Measurements from ENCODE around the gene SIGLEC7.
"Not testable (repeated sequence)": the region's sequence is repeated elsewhere in the genome, so short reads cannot be mapped to it uniquely, and the experiment has no call there.

The SIGLEC7 gene

GRCh38 chr19:51140441-51140840 lies 1.7 kb upstream of the SIGLEC7 start:
- DNase-seq: no peak

- no peak for DNase-seq
These were observed 920 bp upstream of the SIGLEC7 start for GRCh38 chr19:51141181-51141580.

GRCh38 chr19:51142809-51143475 lies 841 bp downstream of the SIGLEC7 start:
- not testable (repeated sequence) for DNase-seq

- DNase-seq: no peak
These were observed 1.4 kb downstream of the SIGLEC7 start for GRCh38 chr19:51143486-51143885.

- DNase-seq: no peak
These were observed 2.5 kb downstream of the SIGLEC7 start for GRCh38 chr19:51144482-51145045.

GRCh38 chr19:51145916-51146493 lies 3.9 kb downstream of the SIGLEC7 start:
- DNase-seq: no peak

GRCh38 chr19:51146751-51147150 lies 4.7 kb downstream of the SIGLEC7 start:
- no peak for DNase-seq

GRCh38 chr19:51147663-51148062 lies 5.6 kb downstream of the SIGLEC7 start:
- DNase-seq: no peak

GRCh38 chr19:51148580-51148979 lies 6.5 kb downstream of the SIGLEC7 start:
- DNase-seq: no peak

- no peak for DNase-seq
These were observed 8.5 kb downstream of the SIGLEC7 start for GRCh38 chr19:51150627-51151026.

GRCh38 chr19:51156710-51157109 lies 14.6 kb downstream of the SIGLEC7 start:
- DNase-seq: no peak

GRCh38 chr19:51157265-51157664 lies 15.2 kb downstream of the SIGLEC7 start:
- DNase-seq: no peak

- DNase-seq: no peak
These were observed 16.5 kb downstream of the SIGLEC7 start for GRCh38 chr19:51158474-51159129.

GRCh38 chr19:51159656-51160055 lies 17.6 kb downstream of the SIGLEC7 start:
- DNase-seq: no peak

- DNase-seq: no peak
These were observed 19.2 kb downstream of the SIGLEC7 start for GRCh38 chr19:51161266-51161665.

GRCh38 chr19:51161867-51162496 lies 19.9 kb downstream of the SIGLEC7 start:
- DNase-seq: no peak

- DNase-seq: no peak
These were observed 21.2 kb downstream of the SIGLEC7 start for GRCh38 chr19:51163257-51163656.

- no peak for DNase-seq
These were observed 22.1 kb downstream of the SIGLEC7 start for GRCh38 chr19:51164215-51164614.

GRCh38 chr19:51166846-51167490 lies 24.9 kb downstream of the SIGLEC7 start:
- DNase-seq: no peak

- no peak for DNase-seq
These were observed 26.6 kb downstream of the SIGLEC7 start for GRCh38 chr19:51168564-51169282.

- not testable (repeated sequence) for DNase-seq
These were observed 27.3 kb downstream of the SIGLEC7 start for GRCh38 chr19:51169283-51169918.

GRCh38 chr19:51172223-51172622 lies 30.1 kb downstream of the SIGLEC7 start:
- DNase-seq: no peak

Data from T1000 (cell line).